T-helper 1 cell treated with Interleukin-12 subunit alpha and Interleukin-12 subunit beta and Interleukin-4 antibody, amounts not matched to agents 30 ng/mL and 1 ng/mL, for 36 hours (primary cell): ENCODE measurements around the gene SLC39A5. TPM values are rescaled to one million over a fixed set of nuclear protein-coding genes. Genes with fewer than 3 reads are reported as not detected.

Source experiments
- intact Hi-C: fragments of 100-400 bp; cut with micrococcal nuclease; formaldehyde crosslinking; loops from one replicate; pipeline ENCODE4 v1.15.1; 2024
- total RNA-seq: library from RNA; stranded (reverse); gene quantifications from 2 replicates; pipeline ENCODE4 v1.2.3, GENCODE V29; 2022

The SLC39A5 gene
- total RNA-seq, 1 donor from 2014 or later, result 1.9 TPM

DNA sequence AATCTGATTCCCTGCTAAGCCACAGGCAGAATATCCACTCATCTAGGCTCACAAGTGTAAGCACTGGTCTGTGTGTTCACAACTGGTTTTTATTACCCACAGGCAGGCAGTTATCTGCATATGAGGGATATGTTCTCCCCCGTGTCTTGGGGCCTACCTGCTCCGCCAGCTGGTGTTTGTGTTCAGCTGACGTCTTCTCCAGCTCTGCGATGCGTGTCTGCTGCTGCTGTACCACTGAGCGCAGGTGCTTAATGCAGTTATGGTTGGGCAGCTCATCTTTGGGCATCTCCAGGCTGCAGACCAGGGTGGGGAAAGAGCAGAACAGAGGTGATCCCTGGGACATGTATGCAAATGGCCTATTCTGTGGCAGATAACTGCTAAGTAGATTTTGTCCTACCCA lies 21.8 kb upstream of the SLC39A5 start:
- intact Hi-C loops, result no loop called here

DNA sequence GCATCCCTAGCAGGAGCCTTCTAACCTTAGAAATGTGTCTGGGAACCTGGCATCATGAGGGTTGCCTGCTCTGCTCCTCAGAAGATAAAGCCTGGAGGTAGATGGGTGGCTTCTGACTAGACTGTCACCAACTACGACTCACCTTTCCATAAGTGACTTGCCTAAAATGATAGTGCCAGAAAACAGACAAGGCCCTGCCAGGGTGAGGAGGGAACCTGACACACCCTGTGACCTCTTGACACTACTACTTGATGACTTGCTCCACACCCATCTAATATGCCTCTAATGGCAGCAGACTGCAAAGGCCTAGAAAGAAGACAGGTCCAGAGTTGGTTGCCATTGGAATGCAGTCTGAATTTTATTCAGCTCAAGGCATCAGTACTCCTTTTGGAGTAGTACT lies 17.5 kb upstream of the SLC39A5 start:
- intact Hi-C loops, result no loop called here

DNA sequence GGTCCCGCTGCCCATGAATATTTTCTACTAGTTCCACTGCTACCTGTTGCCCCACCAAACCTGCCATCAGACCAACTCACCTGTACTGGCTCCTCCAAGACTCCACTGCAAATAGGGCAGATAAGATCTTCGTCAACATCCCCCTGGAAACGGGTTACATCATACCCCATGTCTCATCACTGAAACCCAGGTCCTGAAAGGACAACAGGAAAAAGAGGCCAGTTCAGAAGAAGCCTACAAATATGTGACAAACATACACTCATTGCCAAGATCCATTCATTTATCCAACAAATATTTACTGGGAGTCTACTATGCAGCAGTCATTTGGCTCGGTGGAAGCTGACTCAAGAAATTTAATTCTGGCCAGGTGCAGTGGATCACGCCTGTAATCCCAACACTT lies 16.0 kb upstream of the SLC39A5 start:
- intact Hi-C loops, result no loop called here

DNA sequence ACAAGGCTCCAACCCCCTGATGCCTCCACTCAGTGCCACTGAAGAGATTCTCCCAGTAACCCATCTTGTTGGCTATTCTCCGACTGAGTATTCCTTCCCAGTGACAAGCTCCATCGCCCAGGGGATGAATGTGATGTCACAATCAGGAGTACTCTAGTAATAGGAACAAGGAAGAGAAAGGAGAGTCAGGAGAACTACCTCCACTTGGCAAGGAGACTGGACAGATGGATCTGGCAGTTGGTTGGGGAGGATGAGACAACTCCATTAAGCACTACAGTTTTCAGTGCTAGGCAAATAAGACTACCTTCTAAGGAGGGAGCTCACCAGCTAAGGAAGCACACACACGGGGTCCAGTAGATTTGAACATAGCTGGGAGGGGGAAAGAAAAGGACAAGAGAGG lies 13.4 kb upstream of the SLC39A5 start:
- intact Hi-C loops, result no loop called here

DNA sequence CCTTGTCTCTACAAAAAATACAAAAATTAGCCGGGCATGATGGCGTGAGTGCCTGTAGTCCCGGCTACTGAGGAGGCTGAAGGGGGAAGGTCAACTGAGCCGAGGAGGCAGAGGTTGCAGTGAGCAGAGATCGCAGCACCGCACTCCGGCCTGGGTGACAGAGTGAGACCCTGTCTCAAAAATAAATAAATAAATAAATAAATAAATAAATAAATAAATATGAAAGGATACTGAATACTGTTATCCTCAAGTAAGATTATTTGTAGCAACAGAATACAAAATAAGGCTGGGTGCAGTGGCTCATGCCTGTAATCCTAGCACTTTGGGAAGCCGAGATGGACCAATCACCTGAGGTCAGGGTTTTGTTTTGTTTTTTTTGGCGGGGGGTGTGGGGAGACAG lies 10.0 kb upstream of the SLC39A5 start:
- intact Hi-C loops, result loop anchor here (2.0 to 5.0 kb wide), 5 partner anchors 119 to 867 kb away; partner anchors contain the start of genes BAZ2A, IL23A, NAB2 and ORMDL2

DNA sequence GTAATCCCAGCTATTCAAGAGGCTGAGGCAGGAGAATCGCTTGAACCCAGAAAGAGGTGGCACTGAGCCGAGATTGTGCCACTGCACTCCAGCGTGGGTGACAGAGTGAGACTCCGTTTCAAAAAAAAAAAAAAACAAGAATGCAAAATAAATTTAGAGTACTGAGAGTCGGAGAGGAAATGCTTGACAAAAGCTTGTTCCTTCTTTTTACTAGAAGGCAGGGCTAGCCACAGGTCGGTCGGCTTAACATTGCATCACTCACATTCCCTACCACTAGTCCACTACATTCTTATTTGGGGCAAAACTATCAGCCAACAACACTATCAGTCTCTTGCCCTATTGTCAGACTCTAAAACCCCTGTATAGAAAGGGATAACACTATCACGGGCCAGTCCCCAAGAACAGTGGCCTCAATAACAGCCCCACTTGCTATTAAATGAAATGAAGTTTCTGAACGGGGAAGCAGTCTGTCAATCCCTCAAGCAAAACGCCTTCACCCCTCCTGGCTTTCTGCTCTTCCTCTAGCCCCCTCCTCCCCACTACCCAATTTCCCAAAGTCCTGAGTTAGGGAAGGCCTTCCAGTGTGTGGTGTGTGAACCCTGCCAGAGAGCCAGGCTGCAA lies 9.1 kb upstream of the SLC39A5 start:
- intact Hi-C loops, result loop anchor here (2.0 to 5.0 kb wide), 5 partner anchors 118 to 867 kb away; partner anchors contain the start of genes BAZ2A, IL23A, NAB2 and ORMDL2

DNA sequence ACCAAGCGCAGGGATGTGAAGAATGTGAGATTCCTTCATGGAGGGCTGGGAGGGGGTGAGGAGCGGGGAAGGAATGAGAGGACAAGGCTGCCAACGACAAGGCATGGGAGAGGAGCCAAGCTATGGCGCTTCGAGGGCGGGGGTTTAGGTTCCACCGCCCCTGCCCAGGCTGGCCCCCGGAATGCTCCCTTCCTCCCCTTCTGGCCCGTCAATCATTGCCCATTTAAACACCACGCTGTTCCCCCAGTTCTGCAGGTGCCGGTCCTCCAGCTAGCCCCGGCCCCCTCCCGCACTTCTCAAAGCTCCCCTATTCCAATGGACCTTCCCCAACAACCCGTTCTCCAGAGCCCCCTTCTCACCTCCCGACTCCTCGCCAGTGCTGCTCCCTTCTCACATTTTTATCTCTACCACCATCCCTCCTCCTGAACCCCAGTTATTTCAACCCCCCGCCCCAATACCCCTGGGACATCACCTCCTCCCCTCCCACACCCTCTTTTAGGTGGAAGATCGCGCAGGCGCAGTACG lies 8.6 kb upstream of the SLC39A5 start:
- intact Hi-C loops, result loop anchor here (2.0 to 5.0 kb wide), 5 partner anchors 118 to 866 kb away; partner anchors contain the start of genes BAZ2A, IL23A, NAB2 and ORMDL2

DNA sequence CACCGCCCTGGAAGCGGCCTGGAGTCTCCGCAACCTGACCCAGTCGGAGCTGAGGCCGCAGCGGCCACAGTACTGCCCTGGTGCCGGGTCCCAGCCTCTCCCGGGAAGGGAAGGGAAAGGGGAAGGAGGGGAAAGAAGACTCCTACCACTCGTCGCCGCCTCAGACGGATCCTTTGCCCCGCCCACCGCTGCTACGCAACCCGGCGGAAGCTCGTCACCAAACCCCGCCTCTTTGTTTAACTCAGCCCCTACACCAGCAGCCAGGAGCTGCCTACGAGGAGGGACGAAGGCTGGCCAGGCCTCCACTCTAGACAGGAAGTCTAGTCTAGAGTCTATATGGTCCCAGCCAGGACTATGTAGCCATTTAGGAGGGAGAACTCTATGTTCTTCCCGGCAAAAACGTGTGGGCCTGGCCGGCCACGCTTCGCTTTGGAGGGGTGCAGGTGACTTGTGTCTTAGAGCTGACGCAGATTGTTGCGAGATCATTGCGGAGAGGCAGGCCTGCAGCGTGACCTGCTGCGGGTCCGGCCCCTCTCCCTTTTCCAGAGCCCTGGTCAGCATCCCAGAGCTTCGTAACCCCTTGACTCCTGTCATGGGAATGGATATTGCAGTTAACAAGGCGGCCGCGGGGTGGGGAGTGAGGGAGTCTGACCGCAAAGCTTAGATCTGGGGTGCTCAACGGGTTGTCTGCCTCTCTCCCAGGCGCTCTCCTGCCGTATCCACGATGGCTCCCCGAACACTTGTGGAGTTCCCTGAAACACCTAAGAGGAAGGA lies 7.9 kb upstream of the SLC39A5 start, which contains the start of gene RNF41:
RNF41 (minus strand) TSS at position 166 of the 774 bp plus-strand sequence. CDS start 7,875 bp downstream, outside the sequence.
- intact Hi-C loops, result loop anchor here (1.0 to 5.0 kb wide), 15 partner anchors 36 to 865 kb away; partner anchors contain the start of genes ANKRD52, BAZ2A, CS and IL23A

DNA sequence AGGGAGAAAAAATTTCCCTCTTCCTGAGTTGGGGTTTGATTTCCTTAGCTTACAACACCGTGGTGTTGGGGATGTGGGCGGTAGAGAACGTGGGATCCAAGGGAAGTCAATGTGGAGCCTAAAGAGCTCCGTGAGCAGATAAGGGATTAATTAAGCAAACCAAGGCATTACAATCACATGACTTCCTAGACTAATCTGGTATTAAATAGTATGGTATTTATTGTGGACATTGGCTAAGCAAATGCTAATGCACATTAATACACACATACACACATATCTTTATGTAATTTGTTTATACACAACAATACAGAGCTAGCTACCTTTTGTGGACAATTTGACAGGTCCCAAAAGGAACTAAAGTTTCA lies 7.3 kb upstream of the SLC39A5 start:
- intact Hi-C loops, result loop anchor here (1.0 to 5.0 kb wide), 14 partner anchors 36 to 865 kb away; partner anchors contain the start of genes ANKRD52, BAZ2A, CS and MYL6

DNA sequence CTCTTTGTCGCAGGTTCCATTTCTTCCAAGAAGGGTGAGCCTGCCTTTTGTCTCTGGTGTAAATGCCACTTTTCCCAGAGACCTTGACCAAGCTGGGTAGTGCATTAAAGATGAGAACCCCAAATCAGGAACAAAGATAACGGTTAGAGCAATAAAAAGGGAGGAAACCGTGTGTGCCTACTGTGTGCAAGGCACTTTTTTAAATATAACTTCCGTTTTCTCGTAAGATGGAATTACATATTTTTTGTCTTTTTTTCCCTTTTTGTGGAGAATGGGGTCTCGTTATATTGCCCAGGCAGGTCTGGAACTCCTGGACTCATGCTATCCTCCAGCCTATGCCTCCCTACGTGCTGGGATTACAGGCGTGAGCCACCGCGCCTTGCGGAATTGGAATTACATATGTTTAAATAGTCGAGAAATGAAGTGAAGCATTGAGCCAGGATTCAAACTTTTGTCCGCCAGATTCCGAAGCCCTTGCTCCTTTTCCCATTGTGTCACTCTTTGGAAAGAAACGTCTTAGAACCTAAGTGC lies 6.2 kb upstream of the SLC39A5 start:
- intact Hi-C loops, result loop anchor here (1.0 to 5.0 kb wide), 14 partner anchors 30 to 864 kb away; partner anchors contain the start of genes BAZ2A, COQ10A, NAB2 and ORMDL2

DNA sequence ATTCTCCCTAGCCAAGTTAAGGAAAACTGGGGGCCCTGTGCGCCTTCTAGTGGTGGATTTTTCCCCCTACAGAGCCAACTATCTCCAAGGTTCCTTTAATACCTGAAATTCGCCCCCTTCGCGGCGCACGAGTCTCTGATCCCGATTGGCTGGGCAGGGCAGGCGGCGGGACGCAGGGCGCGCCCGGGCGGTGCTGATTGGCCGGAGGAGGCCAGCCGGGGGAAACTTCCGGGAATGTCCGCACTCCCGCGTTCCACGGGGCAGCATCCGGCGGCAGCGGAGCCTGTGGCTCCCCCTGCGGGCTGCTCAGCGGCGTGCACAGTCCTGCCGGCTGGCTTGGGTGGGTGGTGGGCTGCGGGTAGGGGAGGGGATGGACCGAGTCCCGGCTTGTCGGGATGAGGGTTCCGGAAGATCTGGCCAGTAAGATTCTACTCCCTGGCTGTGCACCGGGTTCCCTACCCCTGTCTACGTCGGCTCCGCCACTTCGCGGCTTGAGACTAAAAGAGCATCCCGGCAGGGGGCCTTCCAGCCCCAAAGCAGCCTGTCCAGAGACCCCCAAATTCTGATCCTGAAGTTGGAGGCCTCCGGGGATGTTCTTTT lies 5.6 kb upstream of the SLC39A5 start, which contains the start of gene NABP2:
NABP2 (plus strand) TSS at position 241 of the 600 bp plus-strand sequence. CDS start 515 bp downstream, outside the sequence.
- intact Hi-C loops, result loop anchor here (1.0 to 5.0 kb wide), 13 partner anchors 31 to 863 kb away; partner anchors contain the start of genes BAZ2A, COQ10A, NAB2 and ORMDL2

DNA sequence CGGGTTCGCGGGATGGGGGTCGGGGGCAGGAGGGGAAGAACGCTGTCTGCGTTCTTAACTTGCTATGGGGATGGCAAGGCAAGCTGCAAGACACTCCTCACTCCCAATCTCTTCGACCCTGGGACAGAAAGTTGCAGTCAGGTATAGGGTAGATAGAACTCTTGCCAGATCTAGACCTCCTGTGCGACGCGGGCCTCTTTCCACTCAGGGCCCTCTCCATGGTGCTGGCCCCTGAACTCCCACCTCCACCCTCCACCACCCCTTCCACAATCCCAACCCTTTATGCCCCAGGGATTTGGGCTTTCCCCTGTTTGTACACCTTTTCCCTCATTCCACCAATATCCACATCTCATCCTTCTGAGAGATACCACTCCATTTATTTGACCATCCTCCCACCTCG lies 4.9 kb upstream of the SLC39A5 start:
- intact Hi-C loops, result loop anchor here (1.0 to 5.0 kb wide), 13 partner anchors 32 to 862 kb away; partner anchors contain the start of genes BAZ2A, COQ10A, NAB2 and ORMDL2

DNA sequence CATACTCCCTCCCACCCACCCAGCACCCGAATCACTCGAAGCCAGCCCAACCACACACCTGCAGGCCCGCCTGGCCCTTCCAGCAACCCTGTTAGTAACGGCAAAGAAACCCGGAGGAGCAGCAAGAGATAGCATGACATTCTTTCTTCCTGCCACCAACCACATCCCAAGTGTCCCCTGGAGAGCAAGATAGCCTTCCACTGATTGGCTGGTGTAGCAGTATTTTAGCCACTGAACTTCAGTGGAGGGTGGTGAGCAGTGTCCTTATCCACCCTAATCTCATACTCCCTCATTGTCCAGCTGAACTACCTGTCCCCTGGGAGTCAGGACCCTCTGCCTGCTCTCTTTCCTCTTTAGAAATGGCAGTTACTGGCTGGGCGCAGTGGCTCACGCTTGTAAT lies 769 bp upstream of the SLC39A5 start:
- intact Hi-C loops, result no loop called here

DNA sequence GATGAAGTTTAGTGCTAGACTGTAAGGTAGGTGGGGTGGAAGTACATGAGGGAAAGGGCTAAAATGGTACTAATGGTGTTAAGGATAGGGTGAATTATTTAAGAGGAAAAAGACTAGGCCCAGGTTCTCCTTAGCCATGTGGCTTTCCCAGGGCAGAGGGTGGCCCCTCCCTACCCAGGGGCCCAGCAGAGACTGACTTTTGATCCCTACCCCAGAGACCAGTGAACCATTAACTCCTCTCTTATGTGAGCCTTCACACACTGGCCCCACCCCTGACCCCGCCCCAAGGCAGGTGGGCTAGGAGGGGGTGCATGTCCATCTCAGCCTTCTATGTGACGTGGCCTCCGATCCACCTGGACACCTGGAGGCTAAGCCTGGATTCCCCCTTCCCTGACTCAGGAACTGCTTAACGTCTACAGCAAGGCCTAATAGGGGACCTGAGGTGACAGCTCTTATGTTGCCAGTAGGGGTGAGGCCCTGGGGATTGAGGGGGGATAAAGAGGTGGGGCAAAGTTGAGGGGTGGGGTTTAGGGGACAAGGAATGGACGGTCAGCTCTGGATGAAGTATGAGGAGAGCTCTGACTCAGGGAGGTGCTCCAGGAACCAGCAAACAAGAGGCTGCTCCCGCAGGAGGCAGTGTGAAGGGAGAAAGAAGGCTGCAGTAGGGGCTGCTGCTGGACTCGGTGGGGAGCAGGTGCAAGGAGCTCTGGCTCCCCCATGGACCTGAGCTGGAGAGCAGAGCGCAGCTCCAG lies 757 bp downstream of the SLC39A5 start:
- intact Hi-C loops, result no loop called here

DNA sequence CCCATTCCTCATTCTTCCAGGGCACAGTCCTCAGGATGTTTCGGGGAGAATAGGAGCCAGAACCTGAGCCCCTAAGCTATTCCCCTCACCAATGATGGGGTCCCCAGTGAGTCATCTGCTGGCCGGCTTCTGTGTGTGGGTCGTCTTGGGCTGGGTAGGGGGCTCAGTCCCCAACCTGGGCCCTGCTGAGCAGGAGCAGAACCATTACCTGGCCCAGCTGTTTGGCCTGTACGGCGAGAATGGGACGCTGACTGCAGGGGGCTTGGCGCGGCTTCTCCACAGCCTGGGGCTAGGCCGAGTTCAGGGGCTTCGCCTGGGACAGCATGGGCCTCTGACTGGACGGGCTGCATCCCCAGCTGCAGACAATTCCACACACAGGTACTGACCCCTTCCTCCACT lies 1.3 kb downstream of the SLC39A5 start:
- intact Hi-C loops, result no loop called here

DNA sequence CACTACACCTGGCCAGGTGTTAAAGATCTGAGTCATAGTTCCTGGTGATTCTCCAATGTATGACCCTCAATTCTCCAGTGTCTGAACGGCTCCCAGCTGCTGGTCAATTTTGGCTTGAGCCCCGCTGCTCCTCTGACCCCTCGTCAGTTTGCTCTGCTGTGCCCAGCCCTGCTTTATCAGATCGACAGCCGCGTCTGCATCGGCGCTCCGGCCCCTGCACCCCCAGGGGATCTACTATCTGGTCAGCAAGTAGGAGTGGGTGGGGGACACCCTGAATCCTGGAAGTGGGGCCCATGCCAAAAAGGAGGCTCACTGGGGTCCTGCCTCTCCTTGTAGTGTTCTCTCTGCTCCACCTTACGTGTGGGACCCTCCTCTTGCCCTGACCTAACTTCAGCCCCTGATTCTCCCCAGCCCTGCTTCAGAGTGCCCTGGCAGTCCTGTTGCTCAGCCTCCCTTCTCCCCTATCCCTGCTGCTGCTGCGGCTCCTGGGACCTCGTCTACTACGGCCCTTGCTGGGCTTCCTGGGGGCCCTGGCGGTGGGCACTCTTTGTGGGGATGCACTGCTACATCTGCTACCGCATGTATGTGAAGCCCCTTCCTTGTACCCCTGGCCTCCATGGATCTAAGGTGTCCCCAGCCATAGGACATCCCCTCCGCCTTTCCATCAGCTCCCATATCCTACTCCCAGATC lies 5.0 kb downstream of the SLC39A5 start:
- intact Hi-C loops, result no loop called here

DNA sequence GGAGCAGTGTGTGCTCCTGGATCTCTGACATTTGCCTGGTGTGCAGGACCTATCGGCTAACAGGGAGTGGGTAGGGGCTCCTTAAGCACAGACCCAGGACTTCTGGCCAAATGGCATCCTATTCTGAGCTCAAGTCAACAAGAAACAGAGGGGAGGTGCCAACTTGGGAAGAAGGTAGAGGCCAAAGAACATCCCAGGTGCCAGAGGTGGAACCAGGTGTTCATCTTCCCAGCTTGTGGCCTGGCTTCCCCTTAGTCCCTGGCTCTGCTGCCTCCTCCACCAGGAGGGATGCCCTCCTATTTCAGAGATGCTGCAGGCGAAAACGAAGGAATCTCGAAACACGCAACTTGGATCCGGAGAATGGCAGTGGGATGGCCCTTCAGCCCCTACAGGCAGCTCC lies 6.2 kb downstream of the SLC39A5 start:
- intact Hi-C loops, result no loop called here

DNA sequence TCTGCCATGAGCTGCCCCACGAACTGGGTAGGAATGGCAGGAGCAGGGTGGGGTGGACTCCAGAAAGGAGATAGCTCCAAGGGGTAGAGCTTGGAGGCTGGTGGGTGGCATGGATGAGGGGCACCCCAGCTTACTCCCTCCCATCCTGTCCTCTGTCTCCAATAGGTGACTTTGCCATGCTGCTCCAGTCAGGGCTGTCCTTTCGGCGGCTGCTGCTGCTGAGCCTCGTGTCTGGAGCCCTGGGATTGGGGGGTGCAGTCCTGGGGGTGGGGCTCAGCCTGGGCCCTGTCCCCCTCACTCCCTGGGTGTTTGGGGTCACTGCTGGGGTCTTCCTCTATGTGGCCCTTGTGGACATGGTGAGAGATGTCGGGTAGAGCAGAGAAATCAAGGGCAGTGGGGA lies 7.1 kb downstream of the SLC39A5 start:
- intact Hi-C loops, result no loop called here

DNA sequence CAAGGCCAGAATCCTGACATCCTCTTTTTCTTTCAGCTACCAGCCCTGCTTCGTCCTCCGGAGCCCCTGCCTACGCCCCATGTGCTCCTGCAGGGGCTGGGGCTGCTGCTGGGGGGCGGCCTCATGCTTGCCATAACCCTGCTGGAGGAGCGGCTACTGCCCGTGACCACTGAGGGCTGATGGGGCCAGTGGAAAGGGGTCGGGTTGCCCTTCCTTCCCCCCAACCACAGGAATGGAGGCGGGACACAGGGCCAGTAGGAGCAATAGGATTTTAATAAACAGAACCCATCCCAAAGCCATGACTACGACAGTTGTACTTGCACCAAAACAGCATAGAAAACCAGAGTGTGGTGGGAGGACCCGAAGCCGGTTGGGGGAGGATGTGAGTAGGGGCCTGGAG lies 7.7 kb downstream of the SLC39A5 start:
- intact Hi-C loops, result no loop called here
